ENCODE results near the gene PLXNB2. TPM values are rescaled to one million over a fixed set of nuclear protein-coding genes. Genes with fewer than 3 reads are reported as not detected.

The PLXNB2 gene
- polyA plus RNA-seq, 6 donors from 2014 or later = 0.46 to 1.1 (median 0.66) TPM; not detected in 1

- Mint-ChIP-seq H3K4me3 (no peak overlapping the region), H3K27ac (no peak overlapping the region), H3K36me3 (no peaks in the 10 kb centered on the region), H3K27me3 (peaks cover 0 to 3% (median 0%) of the 10 kb centered on the region in 3 donors), H3K9me3 (no peaks in the 10 kb centered on the region), H3K4me1 (peaks cover 2 to 12% (median 8%) of the 10 kb centered on the region in 3 donors)
- ATAC-seq (ENCODE audit: low read depth in 2 of 2) (no peak), DNase-seq (no peak)
These were observed 13.4 kb upstream of the PLXNB2 start for GRCh38 chr22:50320671-50321325.

GRCh38 chr22:50320116-50320515 is 12.7 kb upstream of the PLXNB2 start:
- ATAC-seq (ENCODE audit: low read depth in 2 of 2) (no peak), DNase-seq (no peak)
- H3K4me3 Mint-ChIP-seq = no peak overlapping the region
- no peaks in the 10 kb centered on the region for H3K27me3 Mint-ChIP-seq
- H3K27ac Mint-ChIP-seq = no peak overlapping the region
- no peaks in the 10 kb centered on the region for H3K36me3 Mint-ChIP-seq
- peaks cover 6 to 15% (median 12%) of the 10 kb centered on the region in 3 donors for H3K4me1 Mint-ChIP-seq
- no peaks in the 10 kb centered on the region for H3K9me3 Mint-ChIP-seq

DNA sequence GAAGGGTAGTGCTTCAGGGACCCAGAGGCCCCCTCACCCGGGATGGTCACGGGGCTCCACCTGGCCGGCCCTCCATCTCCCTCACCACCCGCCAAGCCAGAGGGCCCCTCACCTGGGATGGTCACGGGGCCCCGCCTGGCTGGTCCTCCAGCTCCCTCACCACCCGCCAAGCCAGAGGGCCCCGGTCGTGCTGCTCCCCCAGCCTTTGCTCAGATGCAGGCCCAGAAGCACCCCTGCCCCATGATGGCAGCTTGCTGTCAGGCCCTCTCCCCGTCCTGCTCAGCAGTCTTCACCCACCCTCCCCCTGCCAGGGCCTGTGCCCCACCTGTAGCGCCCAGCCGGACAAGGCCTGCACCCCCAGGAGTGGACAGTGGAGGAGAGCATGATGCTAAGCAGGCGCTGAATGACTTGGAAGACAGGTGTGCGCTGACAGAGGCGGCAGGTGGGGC is 12.1 kb upstream of the PLXNB2 start:
- ATAC-seq (ENCODE audit: low read depth in 2 of 2) (no peak), DNase-seq (no peak)
- Mint-ChIP-seq H3K4me1 (peaks cover 11 to 18% (median 17%) of the 10 kb centered on the region in 3 donors), H3K27ac (no peak overlapping the region), H3K36me3 (no peaks in the 10 kb centered on the region), H3K9me3 (no peaks in the 10 kb centered on the region), H3K4me3 (no peak overlapping the region), H3K27me3 (no peaks in the 10 kb centered on the region)

- Mint-ChIP-seq H3K4me3 (no peak overlapping the region), H3K9me3 (no peaks in the 10 kb centered on the region), H3K27me3 (no peaks in the 10 kb centered on the region), H3K36me3 (no peaks in the 10 kb centered on the region), H3K4me1 (peaks cover 18 to 24% (median 21%) of the 10 kb centered on the region in 3 donors), H3K27ac (peak overlapping the region in 1 of 6 donors; percentile 81)
- DNase-seq (no peak), ATAC-seq (ENCODE audit: low read depth in 2 of 2) (no peak)
These were observed 11.4 kb upstream of the PLXNB2 start for GRCh38 chr22:50318698-50319411.

GRCh38 chr22:50318356-50318697 is 10.9 kb upstream of the PLXNB2 start:
- Mint-ChIP-seq H3K9me3 (no peaks in the 10 kb centered on the region), H3K36me3 (no peaks in the 10 kb centered on the region), H3K27ac (no peak overlapping the region), H3K4me3 (peak overlapping the region in 1 of 8 donors; percentile 22), H3K4me1 (peaks cover 20 to 28% (median 21%) of the 10 kb centered on the region in 3 donors), H3K27me3 (no peaks in the 10 kb centered on the region)
- ATAC-seq (ENCODE audit: low read depth in 2 of 2) (no peak), DNase-seq (no peak)

DNA sequence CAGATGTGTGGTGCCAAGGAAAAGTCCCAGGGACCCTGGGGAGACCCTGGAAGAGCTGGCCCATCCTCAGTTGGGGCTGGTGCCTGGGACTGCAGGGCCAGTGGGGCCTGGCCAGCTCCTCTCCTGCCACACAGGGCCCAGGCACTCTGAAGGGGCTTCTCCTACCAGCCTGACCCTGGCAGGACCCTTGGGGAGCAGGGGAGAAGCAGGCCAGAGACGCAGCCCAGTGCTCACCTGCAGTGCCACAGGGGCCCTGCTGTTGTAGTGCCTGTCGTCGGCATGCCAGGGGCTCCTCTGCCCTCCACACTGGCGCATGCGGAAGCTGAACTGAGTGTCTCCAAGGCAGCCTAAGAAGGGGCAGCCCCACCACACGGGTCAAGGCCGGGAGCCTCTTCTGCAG is 10.2 kb upstream of the PLXNB2 start:
- DNase-seq = no peak

GRCh38 chr22:50317178-50317577 is 9.7 kb upstream of the PLXNB2 start:
- Mint-ChIP-seq H3K27me3 (no peaks in the 10 kb centered on the region), H3K36me3 (no peaks in the 10 kb centered on the region), H3K9me3 (no peaks in the 10 kb centered on the region), H3K4me1 (peaks cover 20 to 28% (median 21%) of the 10 kb centered on the region in 3 donors), H3K27ac (no peak overlapping the region), H3K4me3 (peak overlapping the region in 1 of 8 donors; percentile 41)
- no peak for ATAC-seq (ENCODE audit: low read depth in 2 of 2)
- no peak for DNase-seq

More for the DNA sequence above, 10.2 kb upstream of the PLXNB2 start:
- ATAC-seq (ENCODE audit: low read depth in 2 of 2) = no peak
- Mint-ChIP-seq H3K4me1 (peaks cover 20 to 28% (median 21%) of the 10 kb centered on the region in 3 donors), H3K9me3 (no peaks in the 10 kb centered on the region), H3K4me3 (no peak overlapping the region), H3K36me3 (no peaks in the 10 kb centered on the region), H3K27me3 (no peaks in the 10 kb centered on the region), H3K27ac (no peak overlapping the region)

- H3K4me1 Mint-ChIP-seq = peaks cover 20 to 28% (median 21%) of the 10 kb centered on the region in 3 donors
- no peak for ATAC-seq (ENCODE audit: low read depth in 2 of 2)
- H3K4me3 Mint-ChIP-seq = no peak overlapping the region
- H3K27me3 Mint-ChIP-seq = no peaks in the 10 kb centered on the region
- no peaks in the 10 kb centered on the region for H3K36me3 Mint-ChIP-seq
- no peak for DNase-seq
- peak overlapping the region in 2 of 6 donors; percentile 15 to 88 for H3K27ac Mint-ChIP-seq
- H3K9me3 Mint-ChIP-seq = no peaks in the 10 kb centered on the region
These were observed 8.9 kb upstream of the PLXNB2 start for GRCh38 chr22:50316114-50317065.

GRCh38 chr22:50315289-50316113 is 8.1 kb upstream of the PLXNB2 start:
- no peaks in the 10 kb centered on the region for H3K27me3 Mint-ChIP-seq
- no peaks in the 10 kb centered on the region for H3K36me3 Mint-ChIP-seq
- H3K4me1 Mint-ChIP-seq = peaks cover 20 to 26% (median 21%) of the 10 kb centered on the region in 3 donors
- DNase-seq (no peak), ATAC-seq (ENCODE audit: low read depth in 2 of 2) (no peak)
- no peaks in the 10 kb centered on the region for H3K9me3 Mint-ChIP-seq
- H3K27ac Mint-ChIP-seq = peak overlapping the region in 5 of 6 donors; percentile 73 to 96 (median 95)
- H3K4me3 Mint-ChIP-seq = peak overlapping the region in 5 of 8 donors; percentile 7 to 84 (median 53)

DNA sequence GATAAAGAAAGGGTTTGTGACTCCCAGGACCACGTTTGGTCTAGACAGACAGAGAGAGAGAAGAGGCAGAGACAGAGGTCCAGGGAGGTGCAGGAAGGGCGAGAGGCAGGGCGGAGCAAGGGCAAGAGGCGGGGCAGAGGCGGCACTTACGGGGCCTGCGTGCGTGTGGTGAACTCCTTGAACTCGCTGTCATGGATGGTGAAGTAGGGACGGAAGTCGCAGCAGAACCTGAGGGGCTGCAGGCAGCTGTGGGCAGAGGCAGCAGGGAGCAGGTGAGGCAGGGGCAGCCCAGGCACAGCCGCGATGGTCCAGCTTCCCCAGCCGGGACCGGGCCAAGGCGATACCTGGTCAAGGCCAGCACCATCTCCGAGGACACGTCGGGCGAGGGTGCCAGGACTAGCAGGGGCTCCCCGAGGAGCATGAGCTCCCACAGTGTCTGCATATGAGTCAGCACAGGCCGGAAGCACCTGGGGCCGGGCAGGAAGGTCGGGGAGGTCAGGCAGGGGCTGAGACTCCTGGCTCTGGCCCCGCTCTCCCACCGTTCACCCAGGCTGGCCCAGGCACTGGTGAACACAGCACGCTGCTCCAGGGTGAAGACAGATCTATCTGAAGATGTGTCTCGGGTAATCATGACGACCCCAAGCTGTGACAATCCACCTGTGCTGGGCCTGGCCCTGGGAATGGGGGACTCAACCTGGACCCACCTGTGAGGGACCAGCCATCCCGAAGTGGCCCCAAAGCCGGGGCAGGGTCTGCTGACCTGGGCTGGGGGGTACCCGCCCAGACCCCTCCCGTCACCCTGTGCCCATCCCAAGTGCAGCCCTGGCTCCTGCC is 7.2 kb upstream of the PLXNB2 start:
- DNase-seq (peak; percentile 75), ATAC-seq (ENCODE audit: low read depth in 2 of 2) (peak; percentile 86 to 90)
- Mint-ChIP-seq H3K27ac (peak overlapping the region; percentile 78 to 95 (median 92)), H3K27me3 (no peaks in the 10 kb centered on the region), H3K4me1 (peaks cover 20 to 22% (median 22%) of the 10 kb centered on the region in 3 donors), H3K4me3 (peak overlapping the region; percentile 70 to 92 (median 87)), H3K9me3 (no peaks in the 10 kb centered on the region), H3K36me3 (no peaks in the 10 kb centered on the region)

DNA sequence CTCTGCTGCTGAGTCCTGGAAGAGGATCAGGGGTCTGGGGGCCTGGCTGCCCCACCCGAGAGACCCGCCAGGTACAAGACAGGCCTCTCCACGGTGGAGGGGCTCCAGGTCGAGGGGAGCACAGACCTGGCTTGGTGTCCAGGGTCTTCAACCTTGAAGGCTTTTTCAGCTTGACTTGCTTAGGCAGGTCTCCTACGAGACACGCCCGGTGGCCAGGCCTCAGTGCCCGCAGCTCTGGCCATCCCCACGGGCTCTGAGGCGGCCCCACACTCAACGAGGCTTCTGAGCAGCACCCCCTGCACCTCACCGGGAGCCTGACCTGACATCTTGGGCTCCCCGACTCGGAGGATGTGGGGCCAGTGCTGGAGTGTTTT is 6.6 kb upstream of the PLXNB2 start:
- Mint-ChIP-seq H3K9me3 (no peaks in the 10 kb centered on the region), H3K4me3 (peak overlapping the region; percentile 70 to 92 (median 87)), H3K4me1 (peaks cover 22 to 24% (median 22%) of the 10 kb centered on the region in 3 donors), H3K27me3 (no peaks in the 10 kb centered on the region), H3K36me3 (no peaks in the 10 kb centered on the region), H3K27ac (peak overlapping the region in 5 of 6 donors; percentile 69 to 93 (median 88))
- ATAC-seq (ENCODE audit: low read depth in 2 of 2) = no peak
- DNase-seq = no peak

DNA sequence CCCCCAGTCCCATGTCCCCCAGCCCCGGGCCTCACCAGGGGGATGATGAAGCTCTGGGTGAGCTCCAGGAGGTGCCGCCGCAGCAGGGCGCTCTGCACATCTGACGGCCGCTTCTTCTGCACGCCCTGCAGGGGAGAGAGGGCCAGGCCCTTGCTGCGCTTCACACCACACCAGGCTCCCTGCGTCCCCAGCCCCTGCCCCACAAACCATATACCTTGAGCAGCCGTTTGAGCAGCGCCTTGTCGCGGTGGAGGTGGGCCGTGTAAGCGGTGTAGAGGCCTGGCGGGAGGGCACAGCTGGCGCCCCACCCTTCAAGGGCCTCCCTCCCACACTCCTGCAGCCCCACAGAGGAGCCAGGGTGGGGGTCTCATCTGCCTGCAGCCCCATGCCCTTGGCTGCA is 6.2 kb upstream of the PLXNB2 start:
- DNase-seq = no peak
- Mint-ChIP-seq H3K4me3 (peak overlapping the region in 4 of 8 donors; percentile 69 to 92 (median 77)), H3K36me3 (no peaks in the 10 kb centered on the region), H3K9me3 (no peaks in the 10 kb centered on the region), H3K27me3 (peaks cover 0 to 5% (median 4%) of the 10 kb centered on the region in 3 donors), H3K4me1 (peaks cover 23 to 27% (median 26%) of the 10 kb centered on the region in 3 donors), H3K27ac (peak overlapping the region in 2 of 6 donors; percentile 24 to 78)
- no peak for ATAC-seq (ENCODE audit: low read depth in 2 of 2)

Measured in naive B cell (primary cell).